Bone marrow (tissue), 2 donors: ENCODE results near the gene ZWILCH.

Source experiments
- DNase-seq, 2 donors: peaks; one replicate each; lab custom pipeline; 2025; lab: John Stamatoyannopoulos, UW

The ZWILCH gene

GRCh38 chr15:66545255-66545654, 40.1 kb downstream of the ZWILCH start:
- no peak for DNase-seq

- DNase-seq = no peak
Measured at GRCh38 chr15:66555685-66556084, 50.6 kb downstream of the ZWILCH start.

DNA sequence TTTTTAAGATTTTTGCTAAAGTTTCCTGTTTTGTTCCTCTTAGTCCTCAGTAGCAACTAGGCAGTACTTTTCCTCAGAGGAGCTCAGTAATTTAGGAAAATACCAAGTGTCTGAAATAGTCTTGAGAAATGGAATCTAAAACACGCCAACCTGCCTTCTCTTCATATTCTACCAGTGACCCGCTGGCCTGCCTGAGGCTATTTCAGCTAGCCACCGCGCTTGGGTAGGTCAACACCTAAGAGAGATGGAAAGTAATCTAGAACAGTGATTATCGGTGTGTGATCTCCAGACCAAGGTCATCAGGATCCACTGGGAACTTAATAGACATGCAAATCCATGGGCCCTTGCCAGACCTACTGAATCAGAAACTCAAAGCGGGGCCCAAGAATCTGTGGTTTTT, 53.1 kb downstream of the ZWILCH start:
- no peak for DNase-seq

- no peak for DNase-seq
Measured at GRCh38 chr15:66560856-66561525, 55.9 kb downstream of the ZWILCH start.

DNA sequence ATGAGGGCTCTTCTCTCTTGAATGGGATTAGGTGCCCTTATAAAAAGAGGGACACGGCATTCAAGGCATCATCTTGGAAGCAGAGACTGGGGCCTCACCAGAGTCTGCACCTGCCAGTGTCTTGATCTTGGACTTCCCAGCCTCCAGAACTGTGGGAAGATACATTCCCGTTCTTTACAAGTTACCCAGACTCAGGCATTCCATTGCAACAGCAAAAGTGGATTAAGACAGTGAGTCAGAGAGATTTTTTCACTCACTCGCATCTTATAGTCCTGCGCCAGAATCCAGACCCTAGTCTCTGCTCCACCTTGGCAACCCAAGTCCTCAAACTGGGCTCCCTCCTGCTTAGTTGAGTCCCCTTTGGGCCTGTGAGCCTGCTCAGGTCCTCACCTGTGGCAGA, 58.0 kb downstream of the ZWILCH start:
- DNase-seq = no peak

GRCh38 chr15:66563566-66564110, 58.5 kb downstream of the ZWILCH start:
- DNase-seq = no peak

DNA sequence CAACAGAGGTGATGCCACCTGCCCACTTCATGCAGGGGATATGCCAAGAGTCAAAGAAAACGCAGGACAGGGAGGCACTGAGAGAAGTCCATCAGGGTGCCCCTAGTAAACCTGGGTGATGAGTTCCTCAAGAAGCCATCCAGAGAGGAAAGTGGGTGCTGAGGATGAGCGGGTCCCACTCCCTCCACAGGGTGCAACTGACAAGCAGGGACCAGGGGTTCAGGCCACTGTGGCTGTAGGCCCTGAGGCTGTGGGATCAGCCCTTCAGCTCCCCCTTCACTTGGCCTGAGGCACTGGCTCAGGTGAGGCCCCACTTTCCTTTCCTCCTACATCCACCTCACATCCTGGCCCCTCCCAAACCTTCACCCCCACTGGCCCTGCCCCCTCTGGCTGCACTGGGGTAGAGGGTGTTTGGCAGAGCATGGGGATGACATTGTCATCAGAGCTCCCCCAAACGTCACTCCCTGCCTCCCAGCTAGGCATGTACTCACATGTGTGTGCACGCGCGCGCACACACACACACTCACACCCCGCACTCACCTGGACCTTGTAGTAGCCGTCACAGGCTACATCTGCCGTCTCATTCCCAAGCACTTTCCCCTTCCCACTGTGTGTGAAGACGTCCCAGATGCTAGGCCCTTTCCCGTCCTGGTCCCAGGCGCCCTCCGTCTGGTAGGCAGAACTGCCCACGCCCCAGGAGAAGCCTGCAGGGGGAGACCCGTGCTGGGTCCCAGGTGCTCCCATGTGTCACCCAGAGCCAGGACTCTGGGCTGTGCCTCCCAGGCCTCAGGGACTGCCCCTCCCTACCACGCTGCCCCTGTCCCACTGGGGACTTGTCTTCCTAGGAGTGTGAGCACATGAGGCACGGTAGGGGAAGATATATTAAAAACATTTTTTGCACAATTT, 59.3 kb downstream of the ZWILCH start:
- DNase-seq = no peak

GRCh38 chr15:66565141-66565641, 60.1 kb downstream of the ZWILCH start:
- DNase-seq = no peak

- DNase-seq = no peak
Measured at GRCh38 chr15:66565741-66566144, 60.6 kb downstream of the ZWILCH start, which contains the start of gene LCTL. LCTL (minus strand) TSS chr15:66565998; CDS start chr15:66565365, 633 bp downstream.

GRCh38 chr15:66566963-66567531, 61.9 kb downstream of the ZWILCH start:
- peak; percentile 4 to 25 for DNase-seq

DNA sequence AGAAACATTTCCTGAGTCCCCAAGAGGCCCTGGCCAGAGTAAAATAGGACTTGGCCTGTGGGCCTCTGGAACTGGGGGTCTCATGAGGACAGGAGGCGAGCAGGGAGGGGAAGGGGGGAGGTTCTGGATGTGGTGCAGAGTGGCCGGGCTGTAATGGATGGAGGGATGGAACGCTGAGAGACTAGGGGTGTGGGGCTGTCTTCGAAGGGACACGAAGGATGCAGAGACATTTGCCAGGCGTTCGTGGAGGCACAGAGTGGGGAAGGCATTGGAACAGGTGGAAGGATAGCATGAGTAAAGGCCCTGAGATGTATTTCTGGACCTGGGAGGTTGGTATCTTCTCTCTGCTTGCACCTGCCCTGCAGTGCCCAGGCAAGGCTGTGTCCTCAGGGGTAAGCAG, 62.8 kb downstream of the ZWILCH start:
- DNase-seq = no peak

DNA sequence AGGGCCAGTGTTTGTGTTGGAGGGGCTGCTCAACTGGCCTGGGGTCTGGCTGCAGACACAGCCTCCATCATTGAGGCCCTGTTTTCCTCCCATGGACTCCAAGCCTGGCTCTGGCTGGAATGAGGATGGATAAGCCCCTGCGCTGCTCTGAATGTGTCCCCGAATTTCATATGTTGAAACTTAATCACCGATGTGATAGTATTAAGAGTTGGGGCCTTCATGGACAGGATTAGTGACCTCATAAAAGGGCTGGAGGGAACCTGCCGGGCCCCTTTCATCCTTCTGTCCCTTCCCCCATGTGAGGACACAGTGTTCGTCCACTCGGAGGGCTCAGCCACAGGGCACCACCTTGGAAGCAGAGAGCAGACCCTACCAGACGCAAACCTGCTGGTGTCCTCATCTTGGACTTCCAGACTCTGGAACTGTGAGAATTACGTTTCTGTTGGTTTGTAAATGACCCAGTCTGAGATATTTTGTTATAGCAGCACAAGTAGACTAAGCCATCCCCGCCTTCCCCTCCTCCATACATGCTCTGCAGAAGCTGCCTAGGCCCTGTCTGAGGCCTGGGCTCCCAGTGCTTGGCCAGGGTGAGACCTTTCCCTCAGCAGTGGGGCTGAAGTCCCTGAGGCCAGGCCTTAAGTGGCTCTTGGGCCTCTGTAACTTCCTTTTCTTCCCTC, 64.5 kb downstream of the ZWILCH start:
- no peak for DNase-seq

GRCh38 chr15:66570327-66570726, 65.2 kb downstream of the ZWILCH start:
- no peak for DNase-seq

DNA sequence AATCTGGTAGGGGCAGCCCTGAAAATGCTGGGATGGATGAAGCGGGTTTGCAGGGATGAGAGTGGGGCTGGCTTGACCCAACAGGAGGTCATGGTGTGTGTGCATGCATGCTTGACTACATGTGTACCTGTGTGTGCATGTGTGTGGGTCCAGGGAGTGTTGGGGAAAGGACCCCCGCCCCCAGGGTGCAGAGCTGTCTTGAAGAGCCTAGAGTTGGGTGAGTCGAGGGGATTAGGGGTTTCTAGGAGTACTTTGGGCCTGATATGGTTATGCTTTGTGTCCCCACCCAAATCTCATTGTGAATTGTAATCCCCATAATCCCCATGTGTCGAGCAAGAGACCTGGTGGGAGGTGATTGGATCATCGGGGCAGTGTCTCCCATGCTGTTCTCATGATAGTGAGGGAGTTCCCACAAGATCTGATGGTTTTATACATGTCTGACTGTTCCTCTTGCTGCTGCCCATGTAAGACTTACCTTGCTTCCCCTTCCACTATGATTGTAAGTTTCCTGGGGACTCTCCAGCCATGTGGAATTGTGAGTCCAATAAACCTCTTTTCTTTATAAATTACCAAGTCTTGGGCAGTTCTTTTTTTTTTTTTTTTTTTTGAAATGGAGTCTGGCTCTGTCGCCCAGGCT, 65.8 kb downstream of the ZWILCH start:
- no peak for DNase-seq

GRCh38 chr15:66572146-66572545, 67.0 kb downstream of the ZWILCH start:
- no peak for DNase-seq

DNA sequence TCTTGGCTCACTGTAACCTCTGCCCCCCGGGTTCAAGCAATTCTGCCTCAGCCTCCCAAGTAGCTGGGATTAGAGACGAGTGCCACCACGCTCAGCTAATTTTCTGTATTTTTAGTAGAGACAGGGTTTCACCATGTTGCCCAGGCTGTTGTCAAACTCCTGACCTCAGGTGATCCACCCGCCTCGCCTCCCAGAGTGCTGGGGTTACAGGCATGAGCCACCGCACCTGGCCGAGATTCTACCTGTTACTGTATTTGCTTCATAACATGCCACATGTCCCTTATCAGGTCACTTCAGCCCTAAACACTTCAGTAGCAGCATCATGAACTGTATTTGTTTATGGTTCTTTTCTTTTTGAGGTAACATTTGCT, 68.2 kb downstream of the ZWILCH start:
- no peak for DNase-seq

GRCh38 chr15:66573719-66574595, 68.8 kb downstream of the ZWILCH start:
- DNase-seq = no peak

DNA sequence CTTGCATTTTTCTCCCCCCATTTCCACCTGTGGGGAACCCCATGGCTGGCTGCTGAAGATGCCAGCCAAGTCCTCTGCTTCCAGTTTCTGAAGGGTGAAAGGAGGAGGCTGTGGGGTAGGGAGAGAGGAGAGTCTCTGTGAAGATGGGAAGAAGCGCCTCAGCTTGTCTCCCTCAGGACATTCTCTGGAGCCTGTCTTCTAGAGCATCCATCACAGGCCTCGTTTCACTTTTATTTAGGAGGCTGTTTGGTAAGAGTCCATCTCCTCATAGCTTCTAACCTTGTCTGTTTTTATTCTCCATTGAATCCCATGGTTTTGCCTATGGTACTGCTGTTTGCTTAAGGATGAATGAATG, 69.4 kb downstream of the ZWILCH start:
- no peak for DNase-seq

DNA sequence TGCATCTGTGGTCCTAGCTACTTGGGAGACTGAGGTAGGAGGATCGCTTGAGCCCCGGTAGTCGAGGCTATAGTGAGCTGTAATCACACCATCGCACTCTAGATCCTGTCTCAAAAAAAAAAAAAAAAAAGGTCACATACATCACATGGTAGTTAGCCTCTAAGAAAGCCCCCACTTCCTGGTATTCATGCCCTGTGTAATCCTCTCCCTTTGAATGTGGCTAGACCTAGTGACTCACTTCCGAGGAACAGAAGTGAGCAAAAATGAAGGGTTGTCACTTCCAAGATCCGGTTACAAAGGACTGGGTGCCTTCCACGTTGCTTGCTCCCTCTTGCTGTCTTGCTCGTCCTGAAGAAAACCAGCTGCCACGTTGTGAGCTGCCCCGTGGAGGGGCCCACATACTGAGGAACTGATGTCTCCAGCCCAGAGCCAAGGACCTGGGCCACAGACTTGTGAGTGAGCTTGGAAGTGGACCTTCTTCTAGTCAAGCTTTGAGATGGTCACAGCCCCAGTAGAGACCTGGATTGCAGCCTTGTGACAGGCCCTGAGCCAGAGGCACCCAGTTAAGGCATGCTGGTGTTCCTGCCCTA, 73.3 kb downstream of the ZWILCH start:
- DNase-seq = no peak

DNA sequence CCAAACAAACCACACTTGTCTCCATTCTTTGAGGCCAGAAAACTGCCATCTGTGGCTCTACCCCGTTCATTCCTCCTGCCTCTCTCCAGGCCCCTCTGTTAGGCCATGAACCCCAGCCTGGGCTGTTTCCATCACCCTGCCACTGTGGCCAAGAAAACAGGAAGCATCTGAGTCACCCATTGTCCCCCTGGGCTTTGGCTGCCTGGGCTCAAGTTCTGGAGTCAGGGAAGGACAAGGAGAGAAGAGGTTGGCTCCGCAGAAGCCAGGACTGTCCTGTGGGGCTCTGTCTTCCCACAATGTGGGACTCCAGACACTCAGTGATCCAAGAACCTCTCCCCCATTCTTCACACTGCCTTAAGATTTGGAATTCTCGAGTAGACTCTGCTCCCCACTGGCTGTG, 75.5 kb downstream of the ZWILCH start:
- DNase-seq = no peak
